ENCODE data around the gene AHRR. TPM values are rescaled to one million over a fixed set of nuclear protein-coding genes. Genes with fewer than 3 reads are reported as not detected.
"Not testable (repeated sequence)": the region's sequence is repeated elsewhere in the genome, so short reads cannot be mapped to it uniquely, and the experiment has no call there.

The AHRR gene
- polyA plus RNA-seq (2013, experiment 1 of 2) = 1.7 TPM
- 1.6 TPM for polyA plus RNA-seq (2013, experiment 2 of 2)

- peak within 1 kb of the TSS; percentile 49 for H3K4me3 ChIP-seq (ENCODE audit: extremely low read depth, insufficient read depth, low read length, poor library complexity, severe bottlenecking)
- no peak within 1 kb of the TSS for H3K27ac ChIP-seq (ENCODE audit: low read depth, low read length, severe bottlenecking)
- H3K9me3 ChIP-seq (ENCODE audit: control insufficient read depth, low read length) = no peaks in the 10 kb centered on the region
- 0 to 2% methylated on average over 29 to 43 of the region's 51 CpGs for WGBS, 2 experiments (ENCODE audit: insufficient coverage in 2 of 2)
- peaks cover 4% of the 10 kb centered on the region for H3K36me3 ChIP-seq (ENCODE audit: control insufficient read depth, insufficient read depth, low read length)
- no peaks in the 10 kb centered on the region for H3K4me1 ChIP-seq (ENCODE audit: control insufficient read depth, insufficient read depth, low read length, poor library complexity, severe bottlenecking)
Measured at GRCh38 chr5:321230-321725, at the start of gene AHRR. AHRR (plus strand) TSS chr5:321714; CDS start chr5:343903, 22,189 bp downstream.

GRCh38 chr5:271828-272167 is 49.7 kb upstream of the AHRR start:
- Histone ChIP-seq H3K4me3 (ENCODE audit: extremely low read depth, insufficient read depth, low read length, poor library complexity, severe bottlenecking) (peak overlapping the region; percentile 68), H3K36me3 (ENCODE audit: control insufficient read depth, insufficient read depth, low read length) (peaks cover 30% of the 10 kb centered on the region), H3K27ac (ENCODE audit: low read depth, low read length, severe bottlenecking) (peak overlapping the region; percentile 57)
- H3K9me3 ChIP-seq (ENCODE audit: control insufficient read depth, low read length); H3K4me1 ChIP-seq (ENCODE audit: control insufficient read depth, insufficient read depth, low read length, poor library complexity, severe bottlenecking): not testable (repeated sequence)
- 0 to 2% methylated on average over 3 to 9 of the region's 41 CpGs for WGBS, 2 experiments (ENCODE audit: insufficient coverage in 2 of 2)

DNA sequence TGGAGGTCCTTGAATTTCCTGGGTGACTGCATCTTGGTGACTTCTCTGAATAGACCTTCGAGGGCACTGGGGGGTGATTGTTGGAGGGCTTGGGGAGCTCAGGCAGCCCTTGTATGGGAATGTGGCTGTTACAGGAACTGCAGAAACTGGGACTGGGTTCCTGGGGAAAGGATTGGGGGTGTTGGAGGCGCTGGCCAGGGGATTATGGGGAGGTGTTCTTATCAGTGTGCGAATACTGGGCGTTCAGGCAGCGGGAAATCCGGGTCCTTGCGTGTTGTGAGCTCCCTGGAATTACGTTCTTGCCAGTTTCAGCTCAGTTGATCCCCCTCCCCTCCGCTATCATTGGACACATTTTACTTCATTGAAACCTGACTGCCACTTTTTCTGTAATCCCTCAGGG is 48.4 kb upstream of the AHRR start:
- H3K4me1 ChIP-seq (ENCODE audit: control insufficient read depth, insufficient read depth, low read length, poor library complexity, severe bottlenecking); H3K27ac ChIP-seq (ENCODE audit: low read depth, low read length, severe bottlenecking); H3K9me3 ChIP-seq (ENCODE audit: control insufficient read depth, low read length): not testable (repeated sequence)
- Histone ChIP-seq H3K36me3 (ENCODE audit: control insufficient read depth, insufficient read depth, low read length) (peaks cover 37% of the 10 kb centered on the region), H3K4me3 (ENCODE audit: extremely low read depth, insufficient read depth, low read length, poor library complexity, severe bottlenecking) (peak overlapping the region; percentile 2)
- WGBS, 2 experiments (ENCODE audit: insufficient coverage in 2 of 2) = 97 to 100% methylated on average over 3 of the region's 9 CpGs

DNA sequence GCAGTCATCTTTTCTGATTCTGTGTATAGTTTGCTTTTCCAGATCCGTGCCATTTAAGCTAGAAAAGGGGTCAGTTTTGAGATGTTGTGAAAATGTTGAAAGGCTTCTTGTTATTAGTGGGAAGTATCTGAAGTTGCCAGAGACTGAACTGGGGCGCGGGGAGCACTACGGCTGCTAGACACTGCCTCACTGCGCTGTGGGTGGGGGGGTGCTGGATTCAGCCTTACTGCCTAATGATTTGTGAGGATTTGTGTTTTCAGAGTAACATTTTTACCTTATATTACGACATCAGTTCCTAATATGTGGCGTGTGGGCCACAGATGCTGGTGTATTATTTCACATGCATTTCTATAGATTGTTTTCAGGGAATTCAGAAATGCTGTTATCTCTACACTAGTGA is 48.0 kb upstream of the AHRR start:
- H3K9me3 ChIP-seq (ENCODE audit: control insufficient read depth, low read length); H3K27ac ChIP-seq (ENCODE audit: low read depth, low read length, severe bottlenecking); H3K4me1 ChIP-seq (ENCODE audit: control insufficient read depth, insufficient read depth, low read length, poor library complexity, severe bottlenecking); H3K4me3 ChIP-seq (ENCODE audit: extremely low read depth, insufficient read depth, low read length, poor library complexity, severe bottlenecking): not testable (repeated sequence)
- peaks cover 40% of the 10 kb centered on the region for H3K36me3 ChIP-seq (ENCODE audit: control insufficient read depth, insufficient read depth, low read length)
- no CpG with 5 or more reads among the region's 7 CpGs for WGBS, 2 experiments (ENCODE audit: insufficient coverage in 2 of 2)

GRCh38 chr5:274346-274745 is 47.2 kb upstream of the AHRR start:
- whole genome bisulfite sequencing, 2 experiments (ENCODE audit: insufficient coverage in 2 of 2) = 100% methylated on average over 2 of the region's 7 CpGs; no CpG with 5 or more reads in 1 of the 2 experiments
- H3K4me3 ChIP-seq (ENCODE audit: extremely low read depth, insufficient read depth, low read length, poor library complexity, severe bottlenecking); H3K4me1 ChIP-seq (ENCODE audit: control insufficient read depth, insufficient read depth, low read length, poor library complexity, severe bottlenecking); H3K9me3 ChIP-seq (ENCODE audit: control insufficient read depth, low read length); H3K27ac ChIP-seq (ENCODE audit: low read depth, low read length, severe bottlenecking): not testable (repeated sequence)
- peaks cover 41% of the 10 kb centered on the region for H3K36me3 ChIP-seq (ENCODE audit: control insufficient read depth, insufficient read depth, low read length)

DNA sequence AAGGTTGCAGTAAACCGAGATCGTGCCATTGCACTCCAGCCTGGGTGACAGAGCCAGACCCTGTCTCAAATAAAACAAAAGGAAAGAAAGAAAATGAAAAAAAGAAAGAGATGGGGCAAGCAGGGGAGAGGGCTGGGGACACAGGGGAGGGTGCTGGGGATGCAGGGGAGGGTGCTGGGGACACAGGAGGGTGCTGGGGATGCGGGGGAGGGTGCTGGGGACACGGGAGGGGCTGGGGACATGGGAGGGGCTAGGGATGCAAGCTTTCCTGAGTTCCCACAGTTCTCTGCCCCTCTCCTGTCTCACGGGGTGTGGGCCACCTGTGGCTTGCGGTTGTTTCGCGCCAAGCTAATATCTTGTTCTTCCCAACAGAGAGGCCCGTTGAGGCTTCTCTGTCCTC is 42.9 kb upstream of the AHRR start:
- WGBS, 2 experiments (ENCODE audit: insufficient coverage in 2 of 2) = 83 to 96% methylated on average over 1 to 8 of the region's 9 CpGs
- peaks cover 63% of the 10 kb centered on the region for H3K36me3 ChIP-seq (ENCODE audit: control insufficient read depth, insufficient read depth, low read length)
- H3K4me1 ChIP-seq (ENCODE audit: control insufficient read depth, insufficient read depth, low read length, poor library complexity, severe bottlenecking) = no peaks in the 10 kb centered on the region
- H3K4me3 ChIP-seq (ENCODE audit: extremely low read depth, insufficient read depth, low read length, poor library complexity, severe bottlenecking) = no peak overlapping the region
- no peak overlapping the region for H3K27ac ChIP-seq (ENCODE audit: low read depth, low read length, severe bottlenecking)
- no peaks in the 10 kb centered on the region for H3K9me3 ChIP-seq (ENCODE audit: control insufficient read depth, low read length)

DNA sequence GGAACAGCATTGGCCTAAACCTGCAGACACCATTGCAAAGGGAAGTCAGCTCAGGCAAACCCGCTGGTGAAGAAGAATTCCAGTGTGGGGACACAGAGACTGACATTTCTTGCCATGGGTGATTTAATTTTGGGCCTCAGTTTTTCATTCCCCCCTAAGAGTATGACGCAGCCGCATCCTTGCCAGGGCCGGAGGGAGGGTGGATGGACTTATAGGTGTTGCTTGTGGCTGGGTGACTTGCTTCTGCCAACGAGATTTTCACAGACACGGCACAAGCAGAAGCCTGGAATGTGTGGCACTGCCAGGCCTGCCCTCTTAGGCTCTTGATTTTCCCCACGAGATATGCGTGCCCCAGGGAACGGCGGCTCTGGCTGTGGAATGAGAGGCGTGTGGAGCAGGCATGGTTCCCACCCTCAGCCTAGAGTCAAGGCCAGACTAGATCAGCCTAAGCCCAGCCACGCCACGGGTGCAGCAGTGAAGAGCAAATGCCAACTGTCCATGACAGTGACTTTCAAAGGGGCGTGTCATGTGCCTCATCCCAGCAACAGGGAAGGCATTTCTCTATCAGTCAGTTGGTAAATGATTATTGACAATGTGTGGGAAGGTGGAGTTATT is 42.4 kb upstream of the AHRR start:
- H3K36me3 ChIP-seq (ENCODE audit: control insufficient read depth, insufficient read depth, low read length) = peaks cover 58% of the 10 kb centered on the region
- WGBS, 2 experiments (ENCODE audit: insufficient coverage in 2 of 2) = 84 to 87% methylated on average over 10 to 12 of the region's 14 CpGs
- H3K4me3 ChIP-seq (ENCODE audit: extremely low read depth, insufficient read depth, low read length, poor library complexity, severe bottlenecking); H3K9me3 ChIP-seq (ENCODE audit: control insufficient read depth, low read length); H3K27ac ChIP-seq (ENCODE audit: low read depth, low read length, severe bottlenecking); H3K4me1 ChIP-seq (ENCODE audit: control insufficient read depth, insufficient read depth, low read length, poor library complexity, severe bottlenecking): not testable (repeated sequence)

GRCh38 chr5:285991-286557 is 35.4 kb upstream of the AHRR start:
- no peak overlapping the region for H3K4me3 ChIP-seq (ENCODE audit: extremely low read depth, insufficient read depth, low read length, poor library complexity, severe bottlenecking)
- H3K9me3 ChIP-seq (ENCODE audit: control insufficient read depth, low read length) = no peaks in the 10 kb centered on the region
- H3K36me3 ChIP-seq (ENCODE audit: control insufficient read depth, insufficient read depth, low read length) = peaks cover 49% of the 10 kb centered on the region
- H3K27ac ChIP-seq (ENCODE audit: low read depth, low read length, severe bottlenecking) = no peak overlapping the region
- H3K4me1 ChIP-seq (ENCODE audit: control insufficient read depth, insufficient read depth, low read length, poor library complexity, severe bottlenecking) = no peaks in the 10 kb centered on the region
- WGBS, 2 experiments (ENCODE audit: insufficient coverage in 2 of 2) = 96 to 97% methylated on average over 12 to 14 of the region's 14 CpGs

DNA sequence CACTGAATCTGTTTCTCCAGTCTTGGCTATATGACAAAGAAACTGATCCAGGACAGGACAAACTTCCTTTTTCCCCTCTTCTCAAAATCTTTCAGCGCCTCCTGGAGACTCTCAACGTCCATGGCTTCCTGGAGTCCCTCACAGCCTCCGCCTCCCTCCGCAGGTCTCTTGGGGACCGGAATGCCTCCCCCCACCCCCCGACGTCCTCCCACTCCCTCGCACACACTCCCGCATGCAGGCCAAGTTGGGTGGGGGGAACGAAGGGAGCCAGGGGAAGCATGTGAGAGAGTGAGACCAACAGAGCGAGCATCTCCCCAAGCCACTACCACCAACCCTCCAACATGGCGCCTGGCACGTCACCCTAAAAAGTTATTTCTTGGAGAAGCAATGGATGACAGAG is 31.3 kb upstream of the AHRR start:
- H3K4me3 ChIP-seq (ENCODE audit: extremely low read depth, insufficient read depth, low read length, poor library complexity, severe bottlenecking); H3K4me1 ChIP-seq (ENCODE audit: control insufficient read depth, insufficient read depth, low read length, poor library complexity, severe bottlenecking); H3K9me3 ChIP-seq (ENCODE audit: control insufficient read depth, low read length); H3K27ac ChIP-seq (ENCODE audit: low read depth, low read length, severe bottlenecking): not testable (repeated sequence)
- WGBS, 2 experiments (ENCODE audit: insufficient coverage in 2 of 2) = 91 to 92% methylated on average over 4 of the region's 13 CpGs
- H3K36me3 ChIP-seq (ENCODE audit: control insufficient read depth, insufficient read depth, low read length) = peaks cover 25% of the 10 kb centered on the region

GRCh38 chr5:291345-291744 is 30.2 kb upstream of the AHRR start:
- not testable (repeated sequence) for H3K9me3 ChIP-seq (ENCODE audit: control insufficient read depth, low read length); H3K4me3 ChIP-seq (ENCODE audit: extremely low read depth, insufficient read depth, low read length, poor library complexity, severe bottlenecking); H3K27ac ChIP-seq (ENCODE audit: low read depth, low read length, severe bottlenecking); H3K4me1 ChIP-seq (ENCODE audit: control insufficient read depth, insufficient read depth, low read length, poor library complexity, severe bottlenecking)
- peaks cover 15% of the 10 kb centered on the region for H3K36me3 ChIP-seq (ENCODE audit: control insufficient read depth, insufficient read depth, low read length)
- WGBS, 2 experiments (ENCODE audit: insufficient coverage in 2 of 2) = 87 to 97% methylated on average over 4 to 6 of the region's 10 CpGs

- not testable (repeated sequence) for H3K27ac ChIP-seq (ENCODE audit: low read depth, low read length, severe bottlenecking); H3K9me3 ChIP-seq (ENCODE audit: control insufficient read depth, low read length); H3K4me1 ChIP-seq (ENCODE audit: control insufficient read depth, insufficient read depth, low read length, poor library complexity, severe bottlenecking); H3K4me3 ChIP-seq (ENCODE audit: extremely low read depth, insufficient read depth, low read length, poor library complexity, severe bottlenecking); H3K36me3 ChIP-seq (ENCODE audit: control insufficient read depth, insufficient read depth, low read length)
- 92 to 96% methylated on average over 10 to 13 of the region's 17 CpGs for WGBS, 2 experiments (ENCODE audit: insufficient coverage in 2 of 2)
Measured at GRCh38 chr5:294788-295187, 26.7 kb upstream of the AHRR start.
